CD4-positive, alpha-beta memory T cell (primary cell): ENCODE measurements around the gene NUAK1. TPM values are rescaled to one million over a fixed set of nuclear protein-coding genes. Genes with fewer than 3 reads are reported as not detected.

Source experiments
- CTCF ChIA-PET: fragments of 350-600 bp; sonication (Branson Sonifier 250); formaldehyde crosslinking; loops from one replicate; lab custom pipeline; 2021; ENCODE audit warnings: inconsistent platforms; ENCODE audit not compliant: partially characterized antibody; lab: Charles Lee
- POLR2A ChIA-PET: fragments of 350-600 bp; sonication (Branson Sonifier 250); formaldehyde crosslinking; loops from one replicate; lab custom pipeline; 2021; ENCODE audit not compliant: partially characterized antibody; lab: Charles Lee
- DNase-seq, 5 donors: peaks; one replicate each; pipeline versions ENCODE4 v3.0.0 to v3.0.0-alpha.2; 2020 to 2022; ENCODE audit warnings: mixed read lengths in 1 of 5
- H3K27ac ChIP-seq: one replicate; pipeline ENCODE4 v1.7.0; 2013; ENCODE audit warnings: low read depth, low read length
- H3K27me3 ChIP-seq: 2 replicates; pipeline ENCODE4 v1.7.0; 2013; ENCODE audit warnings: mild to moderate bottlenecking, low read length, moderate library complexity; ENCODE audit not compliant: insufficient read depth
- H3K36me3 ChIP-seq: 2 replicates; pipeline ENCODE4 v1.7.0; 2013; ENCODE audit warnings: mild to moderate bottlenecking, low read length, moderate library complexity; ENCODE audit not compliant: insufficient read depth
- H3K4me1 ChIP-seq: 2 replicates; pipeline ENCODE4 v1.7.0; 2013; ENCODE audit warnings: mild to moderate bottlenecking, low read length, moderate library complexity; ENCODE audit not compliant: insufficient read depth
- H3K4me3 ChIP-seq, 2 donors: one replicate each; pipeline ENCODE4 v1.7.0; 2013; ENCODE audit warnings: low read length in 2 of 2, mild to moderate bottlenecking in 1 of 2
- H3K9me3 ChIP-seq, 2 donors: one replicate each; pipeline ENCODE4 v1.7.0; 2013; ENCODE audit warnings: low read length in 2 of 2, control low read depth in 1 of 2; ENCODE audit not compliant: control insufficient read depth in 1 of 2
- H3K27ac Mint-ChIP-seq, 7 donors: one replicate each; pipeline ENCODE4 v1.8.0; 2020 to 2021; ENCODE audit warnings: mixed read lengths in 7 of 7, mild to moderate bottlenecking in 6 of 7, inconsistent platforms in 3 of 7, moderate library complexity in 3 of 7
- H3K27me3 Mint-ChIP-seq, 2 donors: one replicate each; pipeline ENCODE4 v1.8.0; 2020 to 2021; ENCODE audit warnings: mixed read lengths in 2 of 2
- H3K36me3 Mint-ChIP-seq, 2 donors: one replicate each; pipeline ENCODE4 v1.8.0; 2020 to 2021; ENCODE audit warnings: mixed read lengths in 2 of 2, inconsistent platforms in 1 of 2, mild to moderate bottlenecking in 1 of 2
- H3K4me1 Mint-ChIP-seq, 4 donors: one replicate each; pipeline ENCODE4 v1.8.0; 2020 to 2021; ENCODE audit warnings: mixed read lengths in 4 of 4, mild to moderate bottlenecking in 1 of 4
- H3K4me3 Mint-ChIP-seq, 8 donors: one replicate each; pipeline ENCODE4 v1.8.0; 2020 to 2021; ENCODE audit warnings: mixed read lengths in 8 of 8, mild to moderate bottlenecking in 7 of 8, moderate library complexity in 6 of 8, inconsistent platforms in 3 of 8
- H3K9me3 Mint-ChIP-seq, 8 donors: one replicate each; pipeline ENCODE4 v1.8.0; 2020 to 2021; ENCODE audit warnings: mixed read lengths in 8 of 8, mild to moderate bottlenecking in 5 of 8, inconsistent platforms in 3 of 8, moderate library complexity in 1 of 8
- intact Hi-C: fragments of 100-400 bp; cut with micrococcal nuclease; formaldehyde crosslinking; loops from one replicate; pipeline ENCODE4 v1.15.1; 2023
- polyA plus RNA-seq, 2 donors: library from polyadenylated mRNA; unstranded; fragments of 300-500 nt; fragmentation: Illumina TruSeq; gene quantifications; one replicate each; pipeline ENCODE4 v1.2.3, GENCODE V29; 2021
- total RNA-seq, 2 experiments: library from RNA; stranded (reverse); gene quantifications; one replicate each; pipeline ENCODE4 v1.2.3, GENCODE V29; 2021

NUAK1 gene
- total and polyA plus RNA-seq, 4 experiments from 2014 or later, result not detected

GRCh38 chr12:106109168-106109910 lies 29.4 kb downstream of the NUAK1 start:
- CTCF ChIA-PET, result interaction anchor here (0.7 to 1.7 kb wide), 3 partner anchors 10 to 27 kb away, joined by 3 to 7 read pairs (median 5); no protein-coding TSS in a partner anchor

GRCh38 chr12:106108185-106108835 lies 30.4 kb downstream of the NUAK1 start:
- H3K4me1 ChIP-seq, result no peaks in the 10 kb centered on the region
- Mint-ChIP-seq H3K27ac (no peak overlapping the region), H3K4me1 (no peaks in the 10 kb centered on the region), H3K9me3 (peaks cover 0 to 1% (median 0%) of the 10 kb centered on the region in 8 donors), H3K36me3 (no peaks in the 10 kb centered on the region), H3K4me3 (no peak overlapping the region), H3K27me3 (peaks cover 14 to 27% of the 10 kb centered on the region in 2 donors)
- H3K4me3 ChIP-seq, result no peak overlapping the region
- ChIA-PET POLR2A (no interaction called here), CTCF (interaction anchor here (1.7 kb wide), 1 partner anchor 28 kb away, joined by 5 read pairs; no protein-coding TSS in a partner anchor)
- intact Hi-C loops, result no loop called here
- DNase-seq, result no peak
- H3K27ac ChIP-seq, result no peak overlapping the region
- no peaks in the 10 kb centered on the region for H3K9me3 ChIP-seq
- H3K36me3 ChIP-seq, result no peaks in the 10 kb centered on the region
- no peaks in the 10 kb centered on the region for H3K27me3 ChIP-seq

More at GRCh38 chr12:106109168-106109910, 29.4 kb downstream of the NUAK1 start:
- no peaks in the 10 kb centered on the region for H3K9me3 Mint-ChIP-seq
- H3K4me3 Mint-ChIP-seq, result no peak overlapping the region
- H3K4me3 ChIP-seq, result no peak overlapping the region
- intact Hi-C loops, result no loop called here
- no peaks in the 10 kb centered on the region for H3K4me1 Mint-ChIP-seq
- no peaks in the 10 kb centered on the region for H3K27me3 ChIP-seq
- POLR2A ChIA-PET, result no interaction called here
- no peak for DNase-seq
- no peak overlapping the region for H3K27ac Mint-ChIP-seq
- peaks cover 13 to 25% of the 10 kb centered on the region in 2 donors for H3K27me3 Mint-ChIP-seq
- H3K36me3 ChIP-seq, result no peaks in the 10 kb centered on the region
- no peaks in the 10 kb centered on the region for H3K36me3 Mint-ChIP-seq
- H3K4me1 ChIP-seq, result no peaks in the 10 kb centered on the region
- no peaks in the 10 kb centered on the region for H3K9me3 ChIP-seq
- H3K27ac ChIP-seq, result no peak overlapping the region

GRCh38 chr12:106107566-106107965 lies 31.2 kb downstream of the NUAK1 start:
- no peak for DNase-seq
- no peaks in the 10 kb centered on the region for H3K36me3 ChIP-seq
- H3K27me3 Mint-ChIP-seq, result peaks cover 21 to 27% of the 10 kb centered on the region in 2 donors
- H3K4me3 ChIP-seq, result no peak overlapping the region
- POLR2A ChIA-PET, result no interaction called here
- H3K27me3 ChIP-seq, result no peaks in the 10 kb centered on the region
- H3K36me3 Mint-ChIP-seq, result no peaks in the 10 kb centered on the region
- CTCF ChIA-PET, result interaction anchor here (1.7 kb wide), 1 partner anchor 29 kb away, joined by 5 read pairs; no protein-coding TSS in a partner anchor
- intact Hi-C loops, result no loop called here
- no peaks in the 10 kb centered on the region for H3K9me3 ChIP-seq
- H3K4me1 Mint-ChIP-seq, result no peaks in the 10 kb centered on the region
- peaks cover 0 to 2% (median 0%) of the 10 kb centered on the region in 8 donors for H3K9me3 Mint-ChIP-seq
- no peak overlapping the region for H3K4me3 Mint-ChIP-seq
- no peak overlapping the region for H3K27ac ChIP-seq
- H3K27ac Mint-ChIP-seq, result peak overlapping the region in 1 of 7 donors; percentile 65
- no peaks in the 10 kb centered on the region for H3K4me1 ChIP-seq

GRCh38 chr12:106106892-106107291 lies 31.9 kb downstream of the NUAK1 start:
- DNase-seq, result no peak
- Histone ChIP-seq H3K27ac (no peak overlapping the region), H3K4me1 (no peaks in the 10 kb centered on the region), H3K27me3 (no peaks in the 10 kb centered on the region), H3K9me3 (no peaks in the 10 kb centered on the region), H3K36me3 (no peaks in the 10 kb centered on the region), H3K4me3 (no peak overlapping the region)
- peaks cover 0 to 2% (median 0%) of the 10 kb centered on the region in 8 donors for H3K9me3 Mint-ChIP-seq
- no peaks in the 10 kb centered on the region for H3K36me3 Mint-ChIP-seq
- H3K27ac Mint-ChIP-seq, result no peak overlapping the region
- peaks cover 21 to 27% of the 10 kb centered on the region in 2 donors for H3K27me3 Mint-ChIP-seq
- no peaks in the 10 kb centered on the region for H3K4me1 Mint-ChIP-seq
- intact Hi-C loops, result no loop called here
- POLR2A ChIA-PET, result no interaction called here
- H3K4me3 Mint-ChIP-seq, result no peak overlapping the region
- CTCF ChIA-PET, result no interaction called here

GRCh38 chr12:106106061-106106566 lies 32.6 kb downstream of the NUAK1 start:
- Mint-ChIP-seq H3K4me3 (no peak overlapping the region), H3K27ac (no peak overlapping the region), H3K36me3 (no peaks in the 10 kb centered on the region), H3K4me1 (no peaks in the 10 kb centered on the region), H3K27me3 (peaks cover 21 to 27% of the 10 kb centered on the region in 2 donors), H3K9me3 (peaks cover 0 to 2% (median 0%) of the 10 kb centered on the region in 8 donors)
- intact Hi-C loops, result no loop called here
- Histone ChIP-seq H3K9me3 (no peaks in the 10 kb centered on the region), H3K27ac (no peak overlapping the region), H3K27me3 (no peaks in the 10 kb centered on the region), H3K4me3 (no peak overlapping the region), H3K36me3 (no peaks in the 10 kb centered on the region), H3K4me1 (no peaks in the 10 kb centered on the region)
- CTCF ChIA-PET, result no interaction called here
- no peak for DNase-seq
- POLR2A ChIA-PET, result no interaction called here

GRCh38 chr12:106101803-106102202 lies 37.0 kb downstream of the NUAK1 start:
- H3K27me3 ChIP-seq, result no peaks in the 10 kb centered on the region
- H3K4me3 Mint-ChIP-seq, result no peak overlapping the region
- CTCF ChIA-PET, result no interaction called here
- H3K4me1 ChIP-seq, result no peaks in the 10 kb centered on the region
- H3K27ac Mint-ChIP-seq, result no peak overlapping the region
- H3K36me3 ChIP-seq, result no peaks in the 10 kb centered on the region
- peaks cover 0 to 2% (median 0%) of the 10 kb centered on the region in 8 donors for H3K9me3 Mint-ChIP-seq
- no peaks in the 10 kb centered on the region for H3K36me3 Mint-ChIP-seq
- H3K27ac ChIP-seq, result no peak overlapping the region
- POLR2A ChIA-PET, result no interaction called here
- no peaks in the 10 kb centered on the region for H3K9me3 ChIP-seq
- intact Hi-C loops, result no loop called here
- DNase-seq, result no peak
- H3K4me1 Mint-ChIP-seq, result no peaks in the 10 kb centered on the region
- peaks cover 20 to 24% of the 10 kb centered on the region in 2 donors for H3K27me3 Mint-ChIP-seq
- H3K4me3 ChIP-seq, result no peak overlapping the region

GRCh38 chr12:106098691-106099200 lies 40.0 kb downstream of the NUAK1 start:
- Histone ChIP-seq H3K27me3 (no peaks in the 10 kb centered on the region), H3K36me3 (no peaks in the 10 kb centered on the region), H3K4me1 (no peaks in the 10 kb centered on the region), H3K9me3 (no peaks in the 10 kb centered on the region), H3K4me3 (no peak overlapping the region), H3K27ac (no peak overlapping the region)
- Mint-ChIP-seq H3K27me3 (peaks cover 15 to 20% of the 10 kb centered on the region in 2 donors), H3K27ac (no peak overlapping the region), H3K4me3 (no peak overlapping the region), H3K36me3 (no peaks in the 10 kb centered on the region), H3K9me3 (peaks cover 0 to 2% (median 0%) of the 10 kb centered on the region in 8 donors), H3K4me1 (no peaks in the 10 kb centered on the region)
- no peak for DNase-seq
- POLR2A ChIA-PET, result no interaction called here
- intact Hi-C loops, result no loop called here
- CTCF ChIA-PET, result no interaction called here
